Vagina (tissue), 2 donors: ENCODE data around the gene NPFFR2. TPM values are rescaled to one million over a fixed set of nuclear protein-coding genes. Genes with fewer than 3 reads are reported as not detected.
"Not testable (repeated sequence)": the region's sequence is repeated elsewhere in the genome, so short reads cannot be mapped to it uniquely, and the experiment has no call there.

ENCODE experiments used
- DNase-seq, 2 donors: peaks; one replicate each; pipeline ENCODE4 v3.0.0-alpha.2; 2017; ENCODE audit errors: extremely low spot score in 2 of 2
- H3K27ac ChIP-seq: fragments of 200-600 bp; sonication (generic); one replicate; pipeline ENCODE4 v1.5.1; 2019
- H3K27me3 ChIP-seq: fragments of 200-600 bp; sonication (generic); one replicate; pipeline ENCODE4 v1.5.1; 2019
- H3K36me3 ChIP-seq, 2 donors: fragments of 200-600 bp; sonication (generic); one replicate each; pipeline ENCODE4 v1.5.1; 2017 to 2019
- H3K4me1 ChIP-seq: fragments of 200-600 bp; sonication (generic); one replicate; pipeline ENCODE4 v1.5.1; 2019
- H3K4me3 ChIP-seq, 2 donors: fragments of 200-600 bp; sonication (generic); 1 replicate in 1 of 2; 2 replicates in 1 of 2; pipeline ENCODE4 v1.5.1; 2016 to 2019
- H3K9me3 ChIP-seq: fragments of 200-600 bp; sonication (generic); one replicate; pipeline ENCODE4 v1.5.1; 2019
- POLR2A ChIP-seq, 2 donors: fragments of 450-650 bp; IDR thresholded peaks; one replicate each; pipeline ENCODE4 v1.6.1; 2017; ENCODE audit warnings: antibody characterized with exemption in 2 of 2, mild to moderate bottlenecking in 2 of 2, moderate library complexity in 2 of 2
- POLR2AphosphoS5 ChIP-seq, 2 donors: sonication (generic); formaldehyde crosslinking; IDR thresholded peaks; one replicate each; pipeline ENCODE4 v1.9.0; 2017; ENCODE audit warnings: antibody characterized with exemption in 2 of 2, mild to moderate bottlenecking in 2 of 2, low read depth in 1 of 2; ENCODE audit not compliant: insufficient read depth in 1 of 2
- intact Hi-C: fragments of 100-400 bp; cut with DNase I; formaldehyde crosslinking; loops from one replicate; pipeline ENCODE4 v1.15.1; 2023
- total RNA-seq: library from RNA; depleted of rRNA; stranded (reverse); fragments of >200 nt; gene quantifications from one replicate; pipeline ENCODE4 v1.2.3, GENCODE V29; 2016
- TF ChIP-seq, protein P1 (sequence below), 3 experiments: fragments of 450-650 bp in 2 of 3; fragments of 200-600 bp in 1 of 3; sonication (generic) in 1 of 3; IDR thresholded peaks; one replicate each; pipeline ENCODE4 v1.5.1; 2017 to 2019; ENCODE audit warnings: antibody characterized with exemption in 3 of 3, mild to moderate bottlenecking in 2 of 3, moderate library complexity in 2 of 3

NPFFR2 gene
- total RNA-seq, 1 donor from 2014 or later = not detected

DNA sequence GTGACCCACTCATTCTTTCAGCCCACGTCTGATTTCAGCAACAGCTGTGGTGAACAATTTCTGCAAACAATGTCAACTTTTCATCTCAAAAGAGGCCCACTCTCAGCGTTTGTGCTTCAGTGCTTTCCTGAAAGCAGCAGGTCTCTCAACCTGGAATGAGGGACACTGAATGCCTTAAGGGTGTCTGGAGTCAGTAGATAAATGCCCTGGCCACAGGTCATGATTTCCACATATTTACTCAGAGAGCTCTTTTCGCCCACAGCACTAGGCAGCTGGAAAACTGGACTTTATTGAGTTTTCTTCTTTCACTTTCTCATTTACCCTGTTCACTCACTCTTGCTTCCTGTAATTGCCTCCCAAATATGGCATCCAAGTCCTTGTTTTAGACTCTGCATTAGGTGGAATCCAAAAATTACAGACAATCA is 52.8 kb downstream of the NPFFR2 start:
- Histone ChIP-seq H3K4me1 (no peaks in the 10 kb centered on the region), H3K27ac (no peak overlapping the region), H3K9me3 (no peaks in the 10 kb centered on the region), H3K4me3 (no peak overlapping the region), H3K27me3 (no peaks in the 10 kb centered on the region), H3K36me3 (no peaks in the 10 kb centered on the region)
- TF ChIP-seq, protein P1, sequence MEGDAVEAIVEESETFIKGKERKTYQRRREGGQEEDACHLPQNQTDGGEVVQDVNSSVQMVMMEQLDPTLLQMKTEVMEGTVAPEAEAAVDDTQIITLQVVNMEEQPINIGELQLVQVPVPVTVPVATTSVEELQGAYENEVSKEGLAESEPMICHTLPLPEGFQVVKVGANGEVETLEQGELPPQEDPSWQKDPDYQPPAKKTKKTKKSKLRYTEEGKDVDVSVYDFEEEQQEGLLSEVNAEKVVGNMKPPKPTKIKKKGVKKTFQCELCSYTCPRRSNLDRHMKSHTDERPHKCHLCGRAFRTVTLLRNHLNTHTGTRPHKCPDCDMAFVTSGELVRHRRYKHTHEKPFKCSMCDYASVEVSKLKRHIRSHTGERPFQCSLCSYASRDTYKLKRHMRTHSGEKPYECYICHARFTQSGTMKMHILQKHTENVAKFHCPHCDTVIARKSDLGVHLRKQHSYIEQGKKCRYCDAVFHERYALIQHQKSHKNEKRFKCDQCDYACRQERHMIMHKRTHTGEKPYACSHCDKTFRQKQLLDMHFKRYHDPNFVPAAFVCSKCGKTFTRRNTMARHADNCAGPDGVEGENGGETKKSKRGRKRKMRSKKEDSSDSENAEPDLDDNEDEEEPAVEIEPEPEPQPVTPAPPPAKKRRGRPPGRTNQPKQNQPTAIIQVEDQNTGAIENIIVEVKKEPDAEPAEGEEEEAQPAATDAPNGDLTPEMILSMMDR (IDR thresholded peaks at IDR 0.05) = no peak
- TF ChIP-seq POLR2A (IDR thresholded peaks at IDR 0.05) (no peak), POLR2AphosphoS5 (IDR thresholded peaks at IDR 0.05; ENCODE audit: insufficient read depth in 1 of 2, low read depth in 1 of 2) (no peak)
- intact Hi-C loops = no loop called here
- DNase-seq = no peak

GRCh38 chr4:72090606-72091005 is 58.8 kb downstream of the NPFFR2 start:
- H3K9me3 ChIP-seq, H3K27me3 ChIP-seq, H3K4me1 ChIP-seq, H3K27ac ChIP-seq, H3K4me3 ChIP-seq, H3K36me3 ChIP-seq, intact Hi-C loops, DNase-seq: not testable (repeated sequence)

DNA sequence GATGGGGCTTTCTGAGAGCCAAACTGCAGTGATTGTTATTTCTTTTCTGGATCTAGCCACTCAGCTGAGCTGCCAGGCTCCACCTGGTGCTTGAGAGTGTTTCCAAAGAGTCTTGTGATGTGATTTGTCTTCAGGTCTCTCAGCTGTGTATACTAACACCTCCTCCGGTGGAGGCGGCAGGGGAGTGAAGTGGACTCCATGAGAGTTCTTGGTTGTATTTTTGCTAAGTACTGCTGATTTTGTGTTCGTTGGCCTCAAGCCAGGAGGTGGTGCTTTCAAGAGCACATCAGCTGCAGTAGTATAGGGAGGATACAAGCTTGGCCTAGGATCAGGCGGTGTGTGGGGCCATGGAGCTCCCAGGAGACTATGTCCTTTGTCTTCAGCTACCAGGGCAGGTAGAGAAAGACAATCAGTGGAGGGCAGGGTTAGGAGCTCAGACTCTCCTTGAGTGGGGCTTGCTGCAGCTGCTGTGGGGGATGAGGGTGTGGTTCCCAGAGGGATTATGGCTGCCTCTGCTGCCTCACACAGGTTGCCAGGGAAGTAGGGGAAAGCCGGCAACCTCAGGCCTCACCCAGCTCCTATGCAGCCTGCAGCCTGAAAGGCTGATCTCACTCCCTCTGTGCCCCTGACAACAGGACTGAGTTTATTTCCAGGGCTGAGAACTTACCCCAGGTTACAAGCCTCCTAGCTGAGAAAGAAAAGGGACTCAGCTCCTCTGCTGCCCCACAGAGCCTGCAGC is 62.4 kb downstream of the NPFFR2 start:
- Histone ChIP-seq H3K9me3 (no peaks in the 10 kb centered on the region), H3K27me3 (no peaks in the 10 kb centered on the region), H3K36me3 (no peaks in the 10 kb centered on the region), H3K4me3 (no peak overlapping the region), H3K4me1 (no peaks in the 10 kb centered on the region), H3K27ac (no peak overlapping the region)
- DNase-seq = no peak
- intact Hi-C loops = no loop called here
- TF ChIP-seq, protein P1 (IDR thresholded peaks at IDR 0.05) = no peak
- TF ChIP-seq POLR2AphosphoS5 (IDR thresholded peaks at IDR 0.05; ENCODE audit: insufficient read depth in 1 of 2, low read depth in 1 of 2) = no peak
- TF ChIP-seq POLR2A (IDR thresholded peaks at IDR 0.05) = no peak

- no peak for DNase-seq
- no peaks in the 10 kb centered on the region for H3K27me3 ChIP-seq
- no peaks in the 10 kb centered on the region for H3K36me3 ChIP-seq
- H3K27ac ChIP-seq = no peak overlapping the region
- H3K9me3 ChIP-seq = no peaks in the 10 kb centered on the region
- H3K4me3 ChIP-seq = no peak overlapping the region
- TF ChIP-seq POLR2A (IDR thresholded peaks at IDR 0.05) (no peak), POLR2AphosphoS5 (IDR thresholded peaks at IDR 0.05; ENCODE audit: insufficient read depth in 1 of 2, low read depth in 1 of 2) (no peak)
- TF ChIP-seq, protein P1 (IDR thresholded peaks at IDR 0.05) = no peak
- intact Hi-C loops = no loop called here
- no peaks in the 10 kb centered on the region for H3K4me1 ChIP-seq
Observed at GRCh38 chr4:72107456-72107855, 75.7 kb downstream of the NPFFR2 start.

GRCh38 chr4:72109364-72109763 is 77.6 kb downstream of the NPFFR2 start:
- intact Hi-C loops = no loop called here
- H3K36me3 ChIP-seq = no peaks in the 10 kb centered on the region
- no peak for DNase-seq
- no peaks in the 10 kb centered on the region for H3K9me3 ChIP-seq
- no peaks in the 10 kb centered on the region for H3K4me1 ChIP-seq
- no peak overlapping the region for H3K27ac ChIP-seq
- TF ChIP-seq, protein P1 (IDR thresholded peaks at IDR 0.05) = no peak
- TF ChIP-seq POLR2A (IDR thresholded peaks at IDR 0.05) (no peak), POLR2AphosphoS5 (IDR thresholded peaks at IDR 0.05; ENCODE audit: insufficient read depth in 1 of 2, low read depth in 1 of 2) (no peak)
- no peaks in the 10 kb centered on the region for H3K27me3 ChIP-seq
- no peak overlapping the region for H3K4me3 ChIP-seq
